Stimulated activated CD8-positive, alpha-beta memory T cell treated with anti-CD3 and anti-CD28 coated beads, Interleukin-15, amount 100 ng/mL, for 48 hours (primary cell): Measurements from ENCODE around the gene FER1L5.

Experiments used
- DNase-seq, 2 donors: peaks; one replicate each; pipeline ENCODE4 v3.0.0-alpha.2; 2020; ENCODE audit warnings: low read depth in 2 of 2

The FER1L5 gene

DNA sequence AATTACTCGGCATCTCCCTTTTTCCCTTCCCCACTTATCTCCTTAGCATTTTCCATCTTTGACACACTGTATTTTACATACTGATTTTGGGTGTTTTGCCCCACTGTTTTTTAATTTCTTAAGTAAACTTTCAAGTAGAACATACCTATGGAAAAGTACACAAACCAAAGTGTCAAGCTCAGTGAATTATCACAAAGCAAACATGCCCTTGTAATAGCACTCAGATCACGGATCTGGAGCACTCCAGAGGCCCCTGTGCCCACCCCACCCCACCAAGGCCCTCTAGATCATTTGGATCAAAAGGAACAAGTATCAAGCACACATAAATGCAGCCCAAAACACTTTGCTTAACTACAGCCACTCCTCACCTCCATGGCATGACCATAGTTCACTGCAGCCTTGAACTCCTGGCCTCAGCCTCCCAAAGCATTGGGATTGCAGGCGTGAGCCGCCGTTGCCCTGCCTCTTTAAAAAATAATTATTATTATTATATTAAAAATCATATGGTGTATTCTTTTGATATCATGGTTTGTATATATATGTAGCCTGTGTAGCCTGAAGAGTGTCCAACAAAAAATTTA, 38.1 kb downstream of the FER1L5 start:
- DNase-seq: no peak

- DNase-seq: no peak
These were observed 39.0 kb downstream of the FER1L5 start for GRCh38 chr2:96681540-96681939.

DNA sequence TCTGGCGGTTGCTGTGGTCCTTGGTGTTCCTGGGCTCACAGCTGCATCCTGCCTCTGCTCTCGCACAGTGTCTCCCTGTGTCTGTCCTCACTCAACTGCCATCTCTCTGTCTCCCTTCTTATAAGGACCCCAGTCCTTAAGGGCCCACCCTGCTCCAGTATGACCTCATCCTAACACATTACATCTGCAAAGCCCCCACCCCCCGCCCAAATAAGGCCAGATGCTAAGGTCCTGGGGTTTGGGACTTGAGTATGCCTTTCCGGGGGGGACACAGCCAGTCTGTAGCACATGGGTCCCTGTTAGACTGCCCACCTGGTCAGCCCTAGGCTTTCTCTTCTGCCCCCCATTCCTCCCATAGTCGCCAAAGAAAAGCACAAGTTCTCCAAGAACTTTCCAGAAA, 40.7 kb downstream of the FER1L5 start:
- DNase-seq: no peak

DNA sequence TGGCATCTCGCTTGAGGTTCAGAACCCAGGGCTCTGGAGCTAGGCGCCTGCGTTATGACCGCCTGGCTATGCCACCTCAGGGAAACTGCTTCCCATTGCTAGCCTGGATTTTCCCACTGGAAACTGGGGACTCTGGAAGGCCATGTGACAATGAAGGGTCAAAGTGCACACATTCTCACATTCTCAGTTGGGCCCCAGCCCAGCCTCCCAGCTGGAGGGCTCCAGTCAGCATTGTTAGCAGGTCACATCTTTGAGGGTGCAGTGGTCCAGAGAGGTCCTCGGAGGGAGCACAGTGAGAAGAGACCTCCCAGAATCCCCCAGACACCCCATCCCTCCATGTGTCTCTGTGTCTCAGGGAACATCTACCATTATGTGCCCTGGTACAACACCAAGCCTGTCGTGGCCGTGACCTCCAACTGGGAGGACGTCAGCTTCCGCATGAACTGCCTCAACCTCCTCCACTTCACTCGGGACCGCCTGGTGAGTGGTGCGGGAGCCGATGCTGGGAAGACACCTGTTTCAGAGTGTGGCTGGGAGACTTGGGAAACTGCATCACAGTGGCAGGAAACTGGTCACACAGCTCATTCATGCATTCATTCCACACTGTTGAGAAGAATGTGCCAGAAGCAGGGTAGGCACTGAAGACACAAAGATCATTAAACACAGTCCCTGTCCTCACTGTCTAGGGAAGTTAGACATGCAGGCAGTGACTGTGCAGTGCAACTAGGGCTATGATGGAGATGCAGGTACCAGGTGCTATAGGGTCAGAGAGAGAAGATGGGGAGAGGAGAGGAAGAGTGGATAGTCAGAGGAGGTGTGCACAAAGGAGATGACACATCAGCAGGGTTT, 41.6 kb downstream of the FER1L5 start:
- no peak for DNase-seq

DNA sequence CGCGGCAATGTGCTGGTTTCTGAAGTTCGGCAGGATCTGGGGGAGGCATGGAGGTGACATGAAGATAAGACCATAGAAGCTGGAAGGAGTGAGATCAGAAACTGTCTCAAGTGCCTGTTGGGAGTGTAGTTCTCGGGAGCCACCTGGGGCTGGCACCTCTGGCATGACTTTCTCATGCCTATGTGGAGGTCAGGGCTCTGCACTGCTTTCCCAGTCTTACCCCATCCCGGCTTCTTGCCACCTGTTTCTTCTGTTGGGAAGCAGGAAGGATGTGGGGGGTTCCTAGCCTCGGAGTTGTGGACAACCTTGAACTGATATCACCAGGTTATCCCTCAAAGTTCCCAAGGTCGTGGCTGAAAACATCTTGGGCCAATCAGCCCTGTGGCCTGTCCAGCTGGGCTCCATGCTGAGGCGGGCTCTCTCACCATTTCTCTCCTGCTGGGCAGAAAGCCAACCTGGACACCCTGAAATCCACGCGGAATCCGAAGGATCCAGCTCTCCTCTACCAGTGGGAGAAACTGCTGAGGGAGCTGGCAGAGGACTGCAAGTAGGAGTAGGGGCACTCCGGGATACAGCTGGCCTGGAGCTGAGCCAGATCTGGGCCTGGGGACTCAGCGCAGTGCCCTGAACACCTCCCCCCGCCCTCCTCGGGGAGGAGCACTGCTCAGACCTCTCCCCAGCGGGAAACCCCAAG, 42.5 kb downstream of the FER1L5 start:
- DNase-seq: no peak

DNA sequence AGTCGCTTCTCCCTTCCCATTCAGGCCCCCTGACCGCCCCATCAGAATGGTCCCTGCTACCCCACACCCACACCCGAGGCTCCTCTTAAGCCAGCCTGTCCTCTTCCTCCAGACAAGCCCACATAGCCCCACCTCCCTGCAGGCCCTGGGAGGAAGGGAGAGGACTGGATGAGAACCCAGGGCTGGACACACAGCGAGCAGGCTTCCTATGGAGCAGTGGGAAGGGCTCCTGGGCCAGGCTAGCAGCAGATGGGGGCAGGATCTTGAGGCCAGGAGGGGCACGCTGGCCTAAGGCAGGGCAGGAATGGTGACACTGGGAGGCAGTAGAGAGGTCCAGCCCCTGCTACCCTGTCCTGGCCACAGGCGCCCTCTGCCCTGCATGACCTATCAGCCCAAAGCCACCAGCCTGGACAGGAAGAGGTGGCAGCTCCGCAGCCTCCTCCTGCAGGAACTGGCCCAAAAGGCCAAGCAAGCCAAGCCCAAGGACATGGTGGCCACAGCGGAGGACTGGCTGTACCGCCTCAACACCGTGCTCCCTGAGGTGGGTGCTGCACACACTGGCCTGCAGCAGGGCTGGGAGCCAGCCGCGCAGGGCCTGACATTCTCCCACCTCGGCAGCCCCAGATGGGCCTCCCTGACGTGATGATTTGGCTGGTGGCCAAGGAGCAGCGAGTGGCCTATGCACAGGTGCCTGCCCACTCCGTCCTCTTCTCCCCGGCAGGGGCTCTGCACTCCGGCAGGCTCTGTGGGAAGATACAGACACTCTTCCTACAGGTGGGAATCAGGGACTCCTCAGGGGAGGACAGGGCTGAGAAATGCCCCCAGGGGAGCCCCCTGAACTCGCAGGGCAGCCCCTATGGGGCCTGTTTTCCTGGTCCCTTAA, 43.3 kb downstream of the FER1L5 start:
- DNase-seq: no peak

DNA sequence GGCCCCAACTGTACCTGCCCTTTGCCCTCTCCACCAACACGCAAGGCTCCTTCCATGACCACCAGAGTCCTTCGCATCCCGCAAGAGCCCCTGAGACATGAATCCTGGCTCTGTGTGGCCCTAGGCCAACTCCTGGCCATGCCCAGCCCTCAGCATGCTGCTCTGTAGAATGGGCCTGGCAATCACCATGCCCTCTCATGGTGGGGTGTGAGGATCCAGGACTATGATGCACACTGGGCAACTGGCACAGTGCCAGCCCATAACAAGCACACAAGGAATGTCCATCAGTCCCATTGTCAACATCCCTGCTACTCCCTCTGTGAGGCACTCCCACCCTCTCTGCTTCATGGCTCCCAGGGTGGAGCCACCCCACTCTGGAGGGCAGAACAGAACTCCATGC, 44.7 kb downstream of the FER1L5 start:
- DNase-seq: no peak

DNA sequence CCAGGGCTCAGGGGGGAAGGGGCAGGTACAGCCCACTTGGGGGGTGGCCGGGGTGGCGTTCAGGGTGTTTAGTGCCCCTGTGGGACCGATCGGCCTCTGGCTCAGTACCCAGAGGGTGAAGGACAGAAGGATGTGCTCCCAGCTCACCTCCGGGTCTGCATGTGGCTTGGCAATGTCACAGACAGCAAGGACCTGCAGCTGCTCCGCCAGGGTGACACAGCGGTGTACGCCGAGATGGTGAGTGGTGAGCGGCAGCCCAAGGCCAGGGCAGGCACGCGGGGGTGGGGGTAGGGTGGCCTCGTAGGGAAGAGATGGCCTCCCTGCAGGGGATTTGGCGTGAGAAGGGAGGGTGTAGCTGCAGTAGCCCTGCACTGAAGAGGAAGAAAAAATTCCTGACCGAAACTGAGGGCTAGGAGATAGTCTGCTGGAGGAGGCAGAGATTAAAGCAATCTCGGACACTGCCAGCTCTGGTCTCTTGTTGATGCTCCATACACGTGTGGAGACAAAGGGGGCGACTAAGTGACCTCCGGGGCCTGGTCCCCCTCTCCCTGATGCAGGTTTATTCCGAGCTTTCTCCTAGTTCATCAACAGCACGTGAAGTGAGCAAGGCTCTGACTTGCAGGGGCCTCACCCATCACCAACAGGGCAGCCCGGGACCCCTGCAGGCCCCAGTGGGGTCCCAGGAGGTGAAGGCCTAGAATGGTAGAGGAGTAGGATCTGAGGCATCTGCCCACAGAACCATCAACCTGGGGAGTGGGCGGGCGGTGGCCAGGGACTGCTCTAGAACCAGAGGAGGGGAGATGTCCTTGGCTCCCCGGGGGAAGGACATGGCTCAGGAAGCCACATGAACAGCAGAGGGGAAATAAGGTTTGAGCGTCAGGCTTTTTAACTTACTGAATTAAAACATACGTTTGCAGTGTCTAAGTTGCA, 45.4 kb downstream of the FER1L5 start:
- DNase-seq: no peak

GRCh38 chr2:96688649-96689430, 46.3 kb downstream of the FER1L5 start:
- DNase-seq: no peak

GRCh38 chr2:96689431-96689991, 46.9 kb downstream of the FER1L5 start:
- no peak for DNase-seq

GRCh38 chr2:96690306-96691021, 47.9 kb downstream of the FER1L5 start:
- no peak for DNase-seq

DNA sequence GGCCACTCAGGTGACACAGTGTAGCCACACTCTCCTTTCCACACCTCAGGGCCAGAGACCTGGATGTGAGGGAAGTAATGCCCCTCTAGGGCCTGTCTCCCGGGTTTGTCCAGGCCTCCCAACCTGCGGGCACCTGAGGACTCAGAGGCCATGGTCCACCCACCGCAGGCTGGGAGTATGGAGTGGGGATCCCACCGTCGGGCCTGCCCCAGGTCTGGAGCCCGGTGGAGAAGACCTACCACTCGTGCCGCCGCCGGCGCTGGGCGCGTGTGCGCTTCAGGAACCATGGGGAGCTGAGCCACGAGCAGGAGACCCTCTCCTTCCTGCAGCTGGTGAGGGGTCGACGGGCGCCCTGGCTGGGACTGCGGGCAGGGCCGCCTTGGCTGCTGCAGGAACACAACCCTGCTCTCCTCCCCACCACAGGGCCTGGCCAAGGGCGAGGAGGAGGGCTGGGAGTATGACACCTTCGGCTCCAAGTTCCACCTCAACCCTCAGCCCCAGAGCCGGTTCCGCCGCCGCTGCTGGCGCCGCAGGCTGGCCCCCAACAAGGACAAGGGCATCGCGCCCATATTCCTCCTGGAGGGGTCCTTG, 48.6 kb downstream of the FER1L5 start:
- DNase-seq: no peak

GRCh38 chr2:96692094-96692971, 49.8 kb downstream of the FER1L5 start:
- no peak for DNase-seq

- no peak for DNase-seq
These were observed 51.0 kb downstream of the FER1L5 start for GRCh38 chr2:96693286-96694200.

GRCh38 chr2:96694279-96694678, 51.7 kb downstream of the FER1L5 start:
- no peak for DNase-seq

DNA sequence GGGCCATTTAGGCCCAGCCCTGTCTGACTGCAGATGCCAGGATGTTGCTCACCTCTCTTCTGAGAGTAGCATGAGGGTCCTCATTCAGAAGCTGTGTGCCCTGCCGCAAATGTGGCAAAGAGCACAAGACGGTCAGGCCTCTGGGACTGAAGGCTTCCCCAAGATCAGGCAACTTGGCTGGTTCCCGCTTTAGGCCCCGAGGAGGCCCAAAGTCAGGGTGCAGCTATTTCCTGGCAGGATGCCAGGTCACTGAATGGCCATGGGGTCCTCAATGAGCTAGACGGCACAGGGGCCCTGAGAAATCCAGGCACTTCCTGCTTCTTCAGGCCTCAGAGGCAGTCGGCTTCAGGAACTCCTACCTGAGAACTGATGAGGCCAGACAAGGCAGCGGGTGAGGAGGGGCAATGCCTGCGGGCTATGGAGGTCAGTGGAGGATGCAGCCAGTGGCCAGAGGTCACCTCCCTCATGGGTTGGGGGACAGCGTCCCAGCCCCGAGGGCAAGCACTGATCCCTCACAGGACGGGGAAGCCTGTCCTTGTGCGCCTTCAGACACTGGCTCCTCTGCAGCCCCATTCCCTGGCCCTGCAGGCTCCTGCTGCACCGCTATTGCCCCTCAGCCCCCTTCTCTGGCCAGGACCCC, 52.4 kb downstream of the FER1L5 start:
- no peak for DNase-seq
